Breast epithelium (tissue), 3 donors: ENCODE data around the gene CD300A.
"Not testable (repeated sequence)": the region's sequence is repeated elsewhere in the genome, so short reads cannot be mapped to it uniquely, and the experiment has no call there.

Experiments used
- CTCF ChIP-seq, 3 donors: fragments of 450-650 bp; IDR thresholded peaks; one replicate each; pipeline ENCODE4 v1.5.1; 2016 to 2017; ENCODE audit warnings: antibody characterized with exemption in 3 of 3, mild to moderate bottlenecking in 3 of 3, moderate library complexity in 3 of 3
- POLR2A ChIP-seq: fragments of 450-650 bp; IDR thresholded peaks from one replicate; pipeline ENCODE4 v1.6.1; 2016; ENCODE audit warnings: antibody characterized with exemption, mild to moderate bottlenecking, moderate library complexity
- POLR2AphosphoS5 ChIP-seq, 3 donors: sonication (generic); formaldehyde crosslinking; IDR thresholded peaks; one replicate each; pipeline ENCODE4 v1.6.1; 2017; ENCODE audit warnings: antibody characterized with exemption in 3 of 3

GRCh38 chr17:74488276-74488675 lies 21.8 kb downstream of the CD300A start:
- TF ChIP-seq CTCF (IDR thresholded peaks at IDR 0.05); POLR2A; POLR2AphosphoS5 (IDR thresholded peaks at IDR 0.05): not testable (repeated sequence)
